CD4-positive, alpha-beta T cell (primary cell): ENCODE measurements around the gene DEPDC5. TPM values are rescaled to one million over a fixed set of nuclear protein-coding genes. Genes with fewer than 3 reads are reported as not detected.

Source experiments
- ATAC-seq: fragments of 200-7000 bp; cut with Tn5 transposase; one replicate; pipeline ENCODE4 v1.10.0; 2022; ENCODE audit warnings: mild to moderate bottlenecking; ENCODE audit not compliant: poor library complexity
- CTCF ChIA-PET: fragments of 350-600 bp; sonication (Branson Sonifier 250); formaldehyde crosslinking; loops from one replicate; lab custom pipeline; 2021; ENCODE audit warnings: antibody characterized with exemption, inconsistent platforms; lab: Charles Lee
- POLR2A ChIA-PET: fragments of 350-600 bp; sonication (Branson Sonifier 250); formaldehyde crosslinking; loops from one replicate; lab custom pipeline; 2021; ENCODE audit warnings: antibody characterized with exemption, inconsistent platforms; lab: Charles Lee
- DNase-seq, 14 experiments: peaks; one replicate each; pipeline ENCODE4 v3.0.0-alpha.2; 2013 to 2020; ENCODE audit warnings: mixed read lengths in 2 of 14
- H3K27ac ChIP-seq, 2 donors: one replicate each; pipeline versions ENCODE4 v1.5.1 to v1.7.0; 2013; ENCODE audit warnings: low read length in 2 of 2, low read depth in 1 of 2, mild to moderate bottlenecking in 1 of 2
- H3K27me3 ChIP-seq, 2 experiments: 1 replicate in 1 of 2; 2 replicates in 1 of 2; pipeline versions ENCODE4 v1.6.1 to v1.7.0; 2013; ENCODE audit warnings: low read length in 2 of 2, control low read depth in 1 of 2, mild to moderate bottlenecking in 1 of 2, moderate library complexity in 1 of 2; ENCODE audit not compliant: insufficient read depth in 2 of 2, control insufficient read depth in 1 of 2
- H3K36me3 ChIP-seq: one replicate; pipeline ENCODE4 v1.6.1; 2013; ENCODE audit warnings: low read length, control low read depth; ENCODE audit not compliant: insufficient read depth
- H3K4me1 ChIP-seq: one replicate; pipeline ENCODE4 v1.6.1; 2013; ENCODE audit warnings: low read length, control low read depth; ENCODE audit not compliant: insufficient read depth
- H3K4me3 ChIP-seq: one replicate; pipeline ENCODE4 v1.5.1; 2013; ENCODE audit warnings: mild to moderate bottlenecking, low read length, moderate library complexity
- H3K9me3 ChIP-seq, 2 experiments: 1 replicate in 1 of 2; 2 replicates in 1 of 2; pipeline versions ENCODE4 v1.6.1 to v1.7.0; 2013; ENCODE audit warnings: low read length in 2 of 2, mild to moderate bottlenecking in 2 of 2, control low read depth in 1 of 2, moderate library complexity in 1 of 2; ENCODE audit not compliant: control insufficient read depth in 1 of 2, insufficient read depth in 1 of 2
- H3K27ac Mint-ChIP-seq: one replicate; pipeline ENCODE4 v1.8.0; 2020; ENCODE audit warnings: mixed read lengths
- H3K27me3 Mint-ChIP-seq: one replicate; pipeline ENCODE4 v1.8.0; 2021; ENCODE audit warnings: mixed read lengths
- H3K36me3 Mint-ChIP-seq: one replicate; pipeline ENCODE4 v1.8.0; 2021; ENCODE audit warnings: low read depth, mixed read lengths
- H3K4me1 Mint-ChIP-seq: one replicate; pipeline ENCODE4 v1.8.0; 2021; ENCODE audit warnings: low read depth, mixed read lengths
- H3K4me3 Mint-ChIP-seq: one replicate; pipeline ENCODE4 v1.8.0; 2020; ENCODE audit warnings: mild to moderate bottlenecking, mixed read lengths
- H3K9me3 Mint-ChIP-seq: one replicate; pipeline ENCODE4 v1.8.0; 2020; ENCODE audit warnings: mixed read lengths
- CTCF ChIP-seq: fragments of 200-600 bp; IDR thresholded peaks from one replicate; pipeline ENCODE4 v1.8.0; 2022; ENCODE audit warnings: antibody characterized with exemption, mild to moderate bottlenecking
- intact Hi-C, 2 experiments: fragments of 100-400 bp; cut with DNase I in 1 of 2; cut with micrococcal nuclease in 1 of 2; formaldehyde crosslinking; loops; one replicate each; pipeline versions ENCODE4 v1.15.1 to v1.9.0; 2023 to 2025; cut with DNase I, micrococcal nuclease
- total RNA-seq, 174 experiments: library from RNA in 2 of 174; stranded (reverse) in 2 of 174; gene quantifications; one replicate each; pipeline ENCODE4 v1.2.3 and lab custom pipeline; 2021 to 2026

Gene DEPDC5
- total RNA-seq, 2 experiments from 2014 or later, result 32.9 to 36.6 TPM

- TF ChIP-seq CTCF, result no peak
- Mint-ChIP-seq H3K36me3 (peaks cover 42% of the 10 kb centered on the region), H3K4me1 (no peaks in the 10 kb centered on the region), H3K4me3 (no peak overlapping the region), H3K27ac (no peak overlapping the region), H3K9me3 (no peaks in the 10 kb centered on the region), H3K27me3 (no peaks in the 10 kb centered on the region)
- ATAC-seq (no peak), DNase-seq (no peak)
- Histone ChIP-seq H3K27ac (no peak overlapping the region), H3K4me1 (no peaks in the 10 kb centered on the region), H3K27me3 (no peaks in the 10 kb centered on the region), H3K36me3 (peaks cover 28% of the 10 kb centered on the region), H3K9me3 (no peaks in the 10 kb centered on the region), H3K4me3 (no peak overlapping the region)
- POLR2A ChIA-PET, result no interaction called here
- CTCF ChIA-PET, result no interaction called here
- intact Hi-C loops, result no loop called here
These were observed 113.1 kb downstream of the DEPDC5 start for GRCh38 chr22:31866918-31867317.

GRCh38 chr22:31867386-31868153, 113.8 kb downstream of the DEPDC5 start:
- intact Hi-C loops, result no loop called here
- ATAC-seq (no peak), DNase-seq (no peak)
- no peaks in the 10 kb centered on the region for H3K27me3 Mint-ChIP-seq
- no peaks in the 10 kb centered on the region for H3K4me1 Mint-ChIP-seq
- H3K4me1 ChIP-seq, result no peaks in the 10 kb centered on the region
- peaks cover 28% of the 10 kb centered on the region for H3K36me3 ChIP-seq
- H3K4me3 Mint-ChIP-seq, result no peak overlapping the region
- H3K36me3 Mint-ChIP-seq, result peaks cover 46% of the 10 kb centered on the region
- no peak for TF ChIP-seq CTCF
- H3K4me3 ChIP-seq, result no peak overlapping the region
- ChIA-PET POLR2A (no interaction called here), CTCF (no interaction called here)
- no peak overlapping the region for H3K27ac Mint-ChIP-seq
- H3K9me3 Mint-ChIP-seq, result no peaks in the 10 kb centered on the region
- H3K27ac ChIP-seq, result no peak overlapping the region
- H3K9me3 ChIP-seq, result no peaks in the 10 kb centered on the region
- H3K27me3 ChIP-seq, result no peaks in the 10 kb centered on the region

GRCh38 chr22:31869739-31870138, 115.9 kb downstream of the DEPDC5 start:
- DNase-seq (no peak), ATAC-seq (no peak)
- Mint-ChIP-seq H3K4me3 (no peak overlapping the region), H3K27ac (no peak overlapping the region), H3K4me1 (no peaks in the 10 kb centered on the region), H3K9me3 (no peaks in the 10 kb centered on the region), H3K36me3 (peaks cover 68% of the 10 kb centered on the region), H3K27me3 (no peaks in the 10 kb centered on the region)
- intact Hi-C loops, result loop anchor here in 1 of 2 experiments (5.0 kb wide), 1 partner anchor 78 kb away; no protein-coding TSS in a partner anchor
- Histone ChIP-seq H3K27ac (no peak overlapping the region), H3K27me3 (no peaks in the 10 kb centered on the region), H3K4me3 (no peak overlapping the region), H3K36me3 (peaks cover 30% of the 10 kb centered on the region), H3K9me3 (no peaks in the 10 kb centered on the region), H3K4me1 (no peaks in the 10 kb centered on the region)
- no peak for TF ChIP-seq CTCF
- ChIA-PET CTCF (no interaction called here), POLR2A (no interaction called here)
